HCT116 (cell line): ENCODE data around the gene PRCP. TPM values are rescaled to one million over a fixed set of nuclear protein-coding genes. Genes with fewer than 3 reads are reported as not detected.

ENCODE experiments used
- ATAC-seq: fragments of 200-7000 bp; cut with Tn5 transposase; 2 replicates; pipeline ENCODE4 v1.9.1; 2020; ENCODE audit warnings: mild to moderate bottlenecking, moderate library complexity
- BruUV-seq: library from RNA; stranded (reverse); fragments of 400-500 nt; replicated peaks from 2 replicates; lab custom pipeline; 2021; lab: Mats Ljungman, UMichigan
- CTCF ChIA-PET: fragments of 300-600 bp; sonication (Branson Sonifier 250); formaldehyde crosslinking; loops from one replicate; lab custom pipeline; 2021; ENCODE audit warnings: antibody characterized with exemption; lab: Charles Lee
- POLR2A ChIA-PET: fragments of 300-600, 350-600 bp; sonication (Branson Sonifier 250); formaldehyde crosslinking; loops from one replicate; lab custom pipeline; 2021; ENCODE audit warnings: antibody characterized with exemption; lab: Charles Lee
- RAD21 ChIA-PET, 2 experiments: fragments of 300-600 bp; sonication (Branson Sonifier 250); formaldehyde crosslinking; loops; one replicate each; lab custom pipeline; 2023; ENCODE audit warnings: low total read pairs in 2 of 2; ENCODE audit not compliant: uncharacterized antibody in 2 of 2, unreplicated experiment in 2 of 2, low non-redundant PET in 1 of 2; lab: Charles Lee
- DNase-seq: peaks from one replicate; pipeline ENCODE4 v3.0.0-alpha.2; 2010; ENCODE audit warnings: low read depth, low spot score
- H2AFZ ChIP-seq: fragments of 200-600 bp; shearing (Covaris generic), sonication (generic); 2 replicates; pipeline ENCODE4 v1.6.1; 2017; ENCODE audit warnings: low read depth, mixed run types, mixed read lengths, antibody characterized with exemption, low read length; ENCODE audit not compliant: poor library complexity, severe bottlenecking
- H3K27ac ChIP-seq: 2 replicates; pipeline ENCODE4 v1.5.1; 2012; ENCODE audit warnings: low read depth, low read length
- H3K27me3 ChIP-seq: fragments of 200-600 bp; sonication (generic); 2 replicates; pipeline ENCODE4 v1.6.1; 2016; ENCODE audit warnings: mixed run types, low read length, mixed read lengths; ENCODE audit not compliant: insufficient read depth
- H3K36me3 ChIP-seq, 2 experiments: fragments of 200-500 bp in 1 of 2; fragments of 200-600 bp in 1 of 2; sonication (Bioruptor generic) in 1 of 2; sonication (generic) in 1 of 2; 2 replicates each; pipeline versions ENCODE4 v1.5.1 to v1.6.1; 2014 to 2016; ENCODE audit warnings: low read length in 2 of 2, inconsistent platforms in 1 of 2, mixed read lengths in 1 of 2, mixed run types in 1 of 2; ENCODE audit not compliant: insufficient read depth in 2 of 2, control insufficient read depth in 1 of 2
- H3K4me1 ChIP-seq, 2 experiments: fragments of 200-600 bp in 1 of 2; sonication (generic) in 1 of 2; 2 replicates each; pipeline versions ENCODE4 v1.5.1 to v1.6.1; 2012 to 2017; ENCODE audit warnings: low read length in 2 of 2, inconsistent platforms in 1 of 2, mild to moderate bottlenecking in 1 of 2, mixed read lengths in 1 of 2, mixed run types in 1 of 2, moderate library complexity in 1 of 2; ENCODE audit not compliant: insufficient read depth in 2 of 2, control insufficient read depth in 1 of 2
- H3K4me2 ChIP-seq: fragments of 200-600 bp; sonication (generic); 2 replicates; pipeline ENCODE4 v1.6.1; 2017; ENCODE audit warnings: mixed run types, low read length, mixed read lengths
- H3K4me3 ChIP-seq, 2 experiments: fragments of 200-600 bp in 1 of 2; sonication (generic) in 1 of 2; replicated peaks in 1 of 2; 2 replicates each; pipeline ENCODE4 v1.5.1; 2011 to 2016; ENCODE audit warnings: low read length in 2 of 2, control low read depth in 1 of 2, low read depth in 1 of 2, mild to moderate bottlenecking in 1 of 2, mixed read lengths in 1 of 2, mixed run types in 1 of 2
- H3K79me2 ChIP-seq: fragments of 200-600 bp; sonication (generic); 2 replicates; pipeline ENCODE4 v1.6.1; 2017; ENCODE audit warnings: mild to moderate bottlenecking, mixed run types, low read length, moderate library complexity, mixed read lengths; ENCODE audit not compliant: insufficient read depth
- H3K9ac ChIP-seq: fragments of 200-600 bp; sonication (generic); 2 replicates; pipeline ENCODE4 v1.6.1; 2016; ENCODE audit warnings: low read length, mixed read lengths
- H3K9me2 ChIP-seq: fragments of 200-600 bp; sonication (generic), shearing (Covaris generic); 2 replicates; pipeline ENCODE4 v1.6.1; 2017; ENCODE audit warnings: mixed run types, mild to moderate bottlenecking, moderate library complexity; ENCODE audit not compliant: insufficient read depth
- H3K9me3 ChIP-seq, 2 experiments: fragments of 200-500 bp in 1 of 2; fragments of 200-600 bp in 1 of 2; sonication (Bioruptor generic) in 1 of 2; sonication (generic) in 1 of 2; 2 replicates each; pipeline ENCODE4 v1.6.1; 2014 to 2017; ENCODE audit warnings: low read length in 2 of 2, mixed read lengths in 2 of 2, inconsistent platforms in 1 of 2, low read depth in 1 of 2, mild to moderate bottlenecking in 1 of 2, mixed run types in 1 of 2, moderate library complexity in 1 of 2; ENCODE audit not compliant: control insufficient read depth in 1 of 2, insufficient read depth in 1 of 2
- H4K20me1 ChIP-seq: fragments of 200-600 bp; sonication (generic), shearing (Covaris generic); 2 replicates; pipeline ENCODE4 v1.6.1; 2017; ENCODE audit warnings: mixed run types, mild to moderate bottlenecking, moderate library complexity; ENCODE audit not compliant: insufficient read depth
- ATF3 ChIP-seq: IDR thresholded peaks from 2 replicates; pipeline ENCODE4 v1.6.1; 2012
- CBX3 ChIP-seq: IDR thresholded peaks from 2 replicates; pipeline ENCODE4 v1.6.1; 2012; ENCODE audit warnings: low read depth
- CEBPB ChIP-seq: IDR thresholded peaks from 2 replicates; pipeline ENCODE4 v1.6.1; 2012; ENCODE audit warnings: low read depth
- CTCF ChIP-seq, 3 experiments: fragments of 200-600 bp in 1 of 3; sonication (generic) in 1 of 3; IDR thresholded peaks in 2 of 3; conservative IDR thresholded peaks in 1 of 3; 2 replicates each; pipeline ENCODE4 v1.5.1; 2012 to 2017; ENCODE audit warnings: low read depth in 2 of 3, low read length in 2 of 3, antibody characterized with exemption in 1 of 3, borderline replicate concordance in 1 of 3, control low read depth in 1 of 3, mild to moderate bottlenecking in 1 of 3, mixed read lengths in 1 of 3, mixed run types in 1 of 3, moderate library complexity in 1 of 3; ENCODE audit not compliant: insufficient read depth in 1 of 3
- EGR1 ChIP-seq: IDR thresholded peaks from 2 replicates; pipeline ENCODE4 v1.6.1; 2012; ENCODE audit warnings: low read depth
- ELF1 ChIP-seq: IDR thresholded peaks from 2 replicates; pipeline ENCODE4 v1.6.1; 2012; ENCODE audit warnings: low read depth, borderline replicate concordance
- EZH2 ChIP-seq: fragments of 200-600 bp; sonication (generic); IDR thresholded peaks from 2 replicates; pipeline ENCODE4 v1.6.1; 2017; ENCODE audit warnings: antibody characterized with exemption, mixed run types
- MAX ChIP-seq: IDR thresholded peaks from 2 replicates; pipeline ENCODE4 v1.6.1; 2012
- POLR2A ChIP-seq: IDR thresholded peaks from 2 replicates; pipeline ENCODE4 v1.7.0; 2011; ENCODE audit warnings: borderline replicate concordance; ENCODE audit not compliant: insufficient read depth, insufficient read length; ENCODE audit errors: extremely low read depth
- POLR2AphosphoS5 ChIP-seq: IDR thresholded peaks from 2 replicates; pipeline ENCODE4 v1.6.1; 2011; ENCODE audit warnings: mild to moderate bottlenecking, low read depth, low read length, moderate library complexity
- SIN3A ChIP-seq: IDR thresholded peaks from 2 replicates; pipeline ENCODE4 v1.6.1; 2012; ENCODE audit warnings: low read depth
- TCF7L2 ChIP-seq: IDR thresholded peaks from 2 replicates; pipeline ENCODE4 v1.7.0; 2011; ENCODE audit warnings: borderline replicate concordance, inconsistent platforms; ENCODE audit not compliant: insufficient read depth, insufficient read length; ENCODE audit errors: extremely low read depth
- ZBTB33 ChIP-seq: IDR thresholded peaks from 2 replicates; pipeline ENCODE4 v1.6.1; 2011; ENCODE audit warnings: mild to moderate bottlenecking, low read length, moderate library complexity; ENCODE audit not compliant: insufficient replicate concordance; ENCODE audit errors: extremely low read depth
- ZNF274 ChIP-seq: fragments of 200-500 bp; sonication (Bioruptor generic); IDR thresholded peaks from 2 replicates; pipeline ENCODE4 v1.6.1; 2014; ENCODE audit warnings: mild to moderate bottlenecking, low read depth, low read length, inconsistent platforms
- intact Hi-C: fragments of 100-400 bp; cut with micrococcal nuclease; formaldehyde crosslinking; loops from 2 replicates; pipeline ENCODE4 v1.10.0; 2022
- total RNA-seq: library from RNA; stranded (reverse); gene quantifications from one replicate; pipeline ENCODE4 v1.2.1, GENCODE V29; 2021; ENCODE audit not compliant: unreplicated experiment

PRCP gene
- total RNA-seq, 1 experiment from 2014 or later, result 50.0 TPM

GRCh38 chr11:82899957-82900276 lies 313 bp downstream of the PRCP start:
- Histone ChIP-seq H3K4me2 (peak overlapping the region; percentile 96), H3K4me3 (peak overlapping the region; percentile 55 to 96), H3K9ac (peak overlapping the region; percentile 84), H3K9me3 (no peaks in the 10 kb centered on the region), H3K9me2 (no peaks in the 10 kb centered on the region), H3K4me1 (peaks cover 10 to 24% of the 10 kb centered on the region in 2 experiments; a peak in 3 of 4 replicates), H3K79me2 (peaks cover 46% of the 10 kb centered on the region), H3K27me3 (no peaks in the 10 kb centered on the region), H4K20me1 (peaks cover 6% of the 10 kb centered on the region; the same call in 1 of the 2 replicates), H2AFZ (no peak overlapping the region), H3K36me3 (no peaks in the 10 kb centered on the region), H3K27ac (peak overlapping the region; percentile 69)
- ChIA-PET RAD21 (no interaction called here), CTCF (interaction anchor here (0.6 to 2.7 kb wide), 6 partner anchors 32 to 919 kb away, joined by 3 to 14 read pairs (median 4); no protein-coding TSS in a partner anchor), POLR2A (interaction anchor here (1.0 to 2.1 kb wide), 6 partner anchors 8 to 386 kb away, joined by 3 to 15 read pairs (median 4); partner anchors contain the start of genes CCDC90B and PCF11)
- TF ChIP-seq ATF3, result no peak
- no peak for TF ChIP-seq MAX
- BruUV-seq, result TSS peak; percentile 55
- intact Hi-C loops, result loop anchor here (2.0 kb wide), 1 partner anchor 33 kb away; no protein-coding TSS in a partner anchor
- peak; percentile 10; the same call in 1 of the 2 replicates for ATAC-seq
- no peak for DNase-seq

- peaks cover 10 to 24% of the 10 kb centered on the region in 2 experiments; a peak in 3 of 4 replicates for H3K4me1 ChIP-seq
- ATAC-seq (no peak), DNase-seq (no peak)
- peaks cover 44% of the 10 kb centered on the region for H3K79me2 ChIP-seq
- no peak overlapping the region; the same call in 1 of the 2 replicates for H3K27ac ChIP-seq
- peak overlapping the region; percentile 96 for H3K4me2 ChIP-seq
- no TSS peak for BruUV-seq
- no peaks in the 10 kb centered on the region for H3K9me2 ChIP-seq
- H3K9me3 ChIP-seq, result no peaks in the 10 kb centered on the region
- RAD21 ChIA-PET, result no interaction called here
- H3K9ac ChIP-seq, result peak overlapping the region; percentile 84
- H3K36me3 ChIP-seq, result no peaks in the 10 kb centered on the region
- peaks cover 6% of the 10 kb centered on the region; the same call in 1 of the 2 replicates for H4K20me1 ChIP-seq
- intact Hi-C loops, result no loop called here
- CTCF ChIA-PET, result interaction anchor here (1.0 to 2.7 kb wide), 2 partner anchors 31 to 39 kb away, joined by 3 to 14 read pairs; no protein-coding TSS in a partner anchor
- H3K4me3 ChIP-seq, result peak overlapping the region; percentile 55 to 96
- H2AFZ ChIP-seq, result no peak overlapping the region
- no peaks in the 10 kb centered on the region for H3K27me3 ChIP-seq
- POLR2A ChIA-PET, result no interaction called here
- TF ChIP-seq EGR1, result no peak
- no peak for TF ChIP-seq SIN3A
- TF ChIP-seq CEBPB, result no peak
- no peak for TF ChIP-seq CBX3
- no peak for TF ChIP-seq ATF3
- no peak for TF ChIP-seq TCF7L2
- no peak for TF ChIP-seq ZBTB33
- no peak for TF ChIP-seq ELF1
- TF ChIP-seq CTCF (IDR thresholded peaks at IDR 0.05 in 2 of 3, conservative IDR thresholded peaks at IDR 0.05 in 1 of 3; ENCODE audit: borderline replicate concordance in 1 of 3, insufficient read depth in 1 of 3, low read depth in 2 of 3, low read length in 2 of 3), result no peak
- TF ChIP-seq POLR2A, result no peak
- TF ChIP-seq EZH2, result no peak
- TF ChIP-seq POLR2AphosphoS5, result no peak
- no peak for TF ChIP-seq ZNF274
Measured at GRCh38 chr11:82899186-82899820, 927 bp downstream of the PRCP start.
